ENCODE results near the gene PGAP3.
"Not testable (repeated sequence)": the region's sequence is repeated elsewhere in the genome, so short reads cannot be mapped to it uniquely, and the experiment has no call there.

Gene PGAP3

GRCh38 chr17:39687546-39688474 is at the start of gene PGAP3:
PGAP3 (minus strand) TSS chr17:39688057; CDS start chr17:39688014, 43 bp downstream.
- peak; percentile 71 to 85 for DNase-seq (ENCODE audit: low read depth in 2 of 2)

- no peak for DNase-seq (ENCODE audit: low read depth in 2 of 2)
Observed at GRCh38 chr17:39737206-39737759, 49.4 kb upstream of the PGAP3 start.

GRCh38 chr17:39736319-39737165 is 48.7 kb upstream of the PGAP3 start:
- no peak for DNase-seq (ENCODE audit: low read depth in 2 of 2)

GRCh38 chr17:39735882-39736281 is 48.0 kb upstream of the PGAP3 start:
- DNase-seq (ENCODE audit: low read depth in 2 of 2) = no peak

GRCh38 chr17:39732586-39732985 is 44.7 kb upstream of the PGAP3 start:
- no peak for DNase-seq (ENCODE audit: low read depth in 2 of 2)

- DNase-seq (ENCODE audit: low read depth in 2 of 2) = peak; percentile 93 to 96
Observed at GRCh38 chr17:39730095-39730921, 42.5 kb upstream of the PGAP3 start, which contains the start of gene MIEN1. MIEN1 (minus strand) TSS chr17:39730532; CDS start chr17:39730495, 37 bp downstream.

GRCh38 chr17:39729280-39729851 is 41.5 kb upstream of the PGAP3 start:
- DNase-seq (ENCODE audit: low read depth in 2 of 2) = no peak

- DNase-seq (ENCODE audit: low read depth in 2 of 2) = no peak
Observed at GRCh38 chr17:39727556-39727955, 39.7 kb upstream of the PGAP3 start.

- no peak for DNase-seq (ENCODE audit: low read depth in 2 of 2)
Observed at GRCh38 chr17:39726617-39727016, 38.8 kb upstream of the PGAP3 start.

GRCh38 chr17:39725923-39726322 is 38.1 kb upstream of the PGAP3 start:
- DNase-seq (ENCODE audit: low read depth in 2 of 2) = not testable (repeated sequence)

GRCh38 chr17:39724731-39725130 is 36.9 kb upstream of the PGAP3 start:
- DNase-seq (ENCODE audit: low read depth in 2 of 2) = no peak

GRCh38 chr17:39722965-39723848 is 35.4 kb upstream of the PGAP3 start:
- no peak for DNase-seq (ENCODE audit: low read depth in 2 of 2)

GRCh38 chr17:39722104-39722503 is 34.2 kb upstream of the PGAP3 start:
- DNase-seq (ENCODE audit: low read depth in 2 of 2) = no peak

GRCh38 chr17:39719563-39720355 is 31.9 kb upstream of the PGAP3 start:
- no peak for DNase-seq (ENCODE audit: low read depth in 2 of 2)

- no peak for DNase-seq (ENCODE audit: low read depth in 2 of 2)
Observed at GRCh38 chr17:39717660-39718059, 29.8 kb upstream of the PGAP3 start.

- DNase-seq (ENCODE audit: low read depth in 2 of 2) = no peak
Observed at GRCh38 chr17:39716879-39717536, 29.2 kb upstream of the PGAP3 start.

- no peak for DNase-seq (ENCODE audit: low read depth in 2 of 2)
Observed at GRCh38 chr17:39716073-39716818, 28.4 kb upstream of the PGAP3 start.

Data from stimulated activated CD4-positive, alpha-beta T cell treated with anti-CD3 and anti-CD28 coated beads, Interleukin-1b, Interleukin-23, amount 100 ng/mL, for 4 hours (primary cell).